Neuron (in vitro differentiated cells): ENCODE measurements around the gene GNPTAB.
"Not testable (repeated sequence)": the region's sequence is repeated elsewhere in the genome, so short reads cannot be mapped to it uniquely, and the experiment has no call there.

ENCODE experiments used
- H2AFZ ChIP-seq: one replicate; pipeline ENCODE4 v1.6.1; 2013; ENCODE audit warnings: low read depth, mild to moderate bottlenecking, inconsistent platforms, low read length, moderate library complexity
- H3K27me3 ChIP-seq: one replicate; pipeline ENCODE4 v1.6.1; 2013; ENCODE audit warnings: low read length; ENCODE audit not compliant: insufficient read depth
- H3K36me3 ChIP-seq: one replicate; pipeline ENCODE4 v1.6.1; 2013; ENCODE audit warnings: low read length; ENCODE audit not compliant: insufficient read depth
- H3K4me1 ChIP-seq: one replicate; pipeline ENCODE4 v1.6.1; 2013; ENCODE audit warnings: low read length; ENCODE audit not compliant: insufficient read depth
- H3K4me3 ChIP-seq: 2 replicates; pipeline ENCODE4 v1.5.1; 2013; ENCODE audit warnings: mild to moderate bottlenecking, low read length, moderate library complexity
- H3K9me3 ChIP-seq: one replicate; pipeline ENCODE4 v1.6.1; 2013; ENCODE audit warnings: low read length

GNPTAB gene

DNA sequence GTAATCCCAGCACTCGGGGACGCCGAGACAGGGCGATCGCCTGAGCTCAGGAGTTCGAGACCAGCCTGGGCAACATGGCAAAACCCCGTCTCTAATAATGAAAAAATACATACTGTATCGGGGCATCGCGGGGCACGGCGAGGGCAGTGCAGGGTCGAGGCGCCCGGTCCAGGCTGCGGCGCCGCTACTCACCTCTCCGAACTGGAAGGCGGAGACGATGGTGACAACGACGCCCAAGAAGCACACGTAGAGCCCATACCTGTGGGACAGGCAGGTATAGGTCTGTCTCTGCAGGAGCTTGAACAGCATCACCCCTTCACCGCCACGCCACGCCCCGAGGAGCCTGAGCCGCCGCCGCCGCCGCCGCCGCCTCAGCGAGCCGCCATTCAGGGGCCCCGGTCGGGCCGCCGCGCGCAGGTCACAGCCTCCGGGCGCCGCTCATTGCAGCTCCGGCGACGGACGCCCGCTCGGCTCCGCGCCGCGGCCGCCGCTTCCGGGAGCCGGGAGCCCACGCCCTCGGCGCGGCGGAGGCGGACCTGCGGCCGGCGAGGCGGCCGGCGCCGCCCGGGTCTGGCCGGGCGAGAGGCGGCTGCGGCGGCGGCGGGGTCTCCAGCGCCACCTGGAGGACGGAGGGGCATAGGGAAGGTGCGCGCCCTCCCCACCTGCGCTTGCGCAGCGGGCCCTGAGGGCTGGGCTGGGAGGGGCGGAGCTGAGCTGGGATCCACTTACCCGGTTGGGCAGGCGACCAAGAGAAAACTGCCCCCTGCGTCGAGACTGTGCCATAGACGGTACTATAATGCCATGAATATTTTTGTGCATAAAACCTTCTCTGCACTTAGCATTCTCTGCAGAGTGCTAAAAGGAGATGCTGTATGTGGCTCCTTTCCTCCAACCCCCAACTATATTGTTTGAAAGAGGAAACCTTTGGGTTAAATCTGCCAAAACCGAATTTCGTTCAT is at the start of gene GNPTAB:
Gene GNPTAB, minus strand, starts transcription at position 593 of the 959 bp plus-strand sequence. Its CDS starts 284 bp downstream, at position 309.
- Histone ChIP-seq H3K4me3 (peak within 1 kb of the TSS; percentile 77), H3K36me3 (no peaks in the 10 kb centered on the region), H3K9me3 (no peaks in the 10 kb centered on the region), H2AFZ (peak within 1 kb of the TSS; percentile 85), H3K4me1 (peaks cover 6% of the 10 kb centered on the region), H3K27me3 (no peaks in the 10 kb centered on the region)

DNA sequence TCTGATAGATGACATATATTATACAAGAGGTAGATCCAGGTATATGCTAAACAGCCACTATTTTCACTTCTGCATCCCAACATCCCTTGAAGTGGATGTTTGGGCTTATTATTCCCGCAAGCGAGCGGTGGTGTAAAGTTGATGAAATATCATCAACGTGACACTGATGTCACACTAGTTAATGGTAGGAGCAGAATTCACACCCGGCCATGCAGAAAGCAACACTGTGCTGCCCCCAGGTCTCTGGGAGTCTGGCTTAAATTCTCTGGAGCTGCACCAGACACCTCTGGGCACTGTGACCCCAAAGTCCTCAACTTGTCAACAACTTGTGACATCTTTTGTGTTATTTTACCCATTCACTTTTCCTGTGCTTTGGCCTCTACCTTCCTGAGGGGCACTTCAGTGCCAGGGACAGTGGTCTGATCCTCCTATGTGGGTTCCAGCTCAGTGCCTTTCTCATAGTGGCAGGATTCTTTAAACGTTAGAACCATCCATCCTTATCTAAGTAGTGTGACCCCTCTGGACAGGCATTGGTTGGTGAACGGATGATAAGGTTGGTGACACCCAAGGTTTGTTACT is 47.6 kb upstream of the GNPTAB start:
- H3K9me3 ChIP-seq: no peaks in the 10 kb centered on the region

GRCh38 chr12:101877806-101878242 is 47.1 kb upstream of the GNPTAB start:
- Histone ChIP-seq H3K4me1 (no peaks in the 10 kb centered on the region), H2AFZ (peak overlapping the region; percentile 95), H3K27me3 (no peaks in the 10 kb centered on the region), H3K4me3 (peak overlapping the region; percentile 58), H3K9me3 (no peaks in the 10 kb centered on the region), H3K36me3 (no peaks in the 10 kb centered on the region)

More for the DNA sequence above, 47.6 kb upstream of the GNPTAB start:
- no peaks in the 10 kb centered on the region for H3K27me3 ChIP-seq
- peak overlapping the region; percentile 58 for H3K4me3 ChIP-seq
- H3K4me1 ChIP-seq: no peaks in the 10 kb centered on the region
- peak overlapping the region; percentile 95 for H2AFZ ChIP-seq
- no peaks in the 10 kb centered on the region for H3K36me3 ChIP-seq

DNA sequence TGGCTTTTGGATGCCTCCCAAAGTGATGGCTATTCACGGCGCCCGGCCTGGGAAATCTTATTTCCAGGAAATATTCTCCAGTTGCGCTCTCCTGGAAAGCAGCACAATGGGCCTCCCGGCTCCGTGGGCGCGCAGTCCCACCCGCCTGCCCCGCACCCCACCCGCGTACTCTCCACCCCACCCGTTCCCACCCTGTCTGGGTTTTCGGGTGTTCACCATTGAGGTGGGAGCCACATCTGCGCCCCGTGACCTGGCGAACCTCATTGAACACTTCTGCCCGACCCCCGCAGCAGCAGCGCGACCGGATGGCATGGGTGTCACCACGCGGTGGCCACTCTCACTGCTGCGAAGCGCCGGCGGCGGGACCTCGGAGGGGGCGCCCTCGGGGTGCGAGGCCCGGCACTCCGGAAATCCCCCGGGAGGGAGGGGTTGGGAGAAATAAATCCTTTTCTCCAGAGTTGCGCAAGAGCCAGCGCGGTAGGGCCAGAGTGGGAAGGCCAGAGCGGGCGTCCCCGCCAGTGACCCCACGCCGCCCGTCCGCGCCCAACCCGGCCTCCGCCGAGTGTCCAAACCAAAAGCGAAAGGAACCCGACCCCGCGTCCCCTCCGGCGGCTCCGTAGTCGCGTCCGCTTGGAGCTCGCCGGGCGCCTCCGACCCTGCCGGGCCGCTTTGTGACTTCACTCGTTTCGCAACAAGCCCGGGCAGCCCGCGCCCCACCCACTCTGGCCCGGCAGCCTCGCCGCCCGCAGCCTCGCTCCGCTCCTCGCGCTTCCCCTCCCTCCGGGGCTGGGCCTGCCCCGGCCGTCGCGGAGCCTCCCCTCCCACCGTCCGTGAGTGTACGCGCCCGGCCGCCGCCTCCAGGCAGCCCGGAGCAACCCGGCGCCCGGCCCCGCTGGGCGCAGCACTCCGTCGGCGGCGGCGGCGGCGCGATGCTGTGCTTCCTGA is 46.4 kb upstream of the GNPTAB start, which contains the start of gene DRAM1:
Gene DRAM1, plus strand, starts transcription at position 720 of the 945 bp plus-strand sequence. Its CDS starts 210 bp downstream, at position 930.
- Histone ChIP-seq H3K4me1 (no peaks in the 10 kb centered on the region), H2AFZ (peak within 1 kb of the TSS; percentile 95), H3K27me3 (no peaks in the 10 kb centered on the region), H3K9me3 (no peaks in the 10 kb centered on the region), H3K36me3 (no peaks in the 10 kb centered on the region), H3K4me3 (peak within 1 kb of the TSS; percentile 58)

- Histone ChIP-seq H3K9me3 (no peaks in the 10 kb centered on the region), H3K36me3 (no peaks in the 10 kb centered on the region), H2AFZ (no peak overlapping the region), H3K4me1 (no peaks in the 10 kb centered on the region), H3K27me3 (no peaks in the 10 kb centered on the region), H3K4me3 (peak overlapping the region; percentile 58)
Measured at GRCh38 chr12:101876322-101876860, 45.6 kb upstream of the GNPTAB start.

- no peaks in the 10 kb centered on the region for H3K9me3 ChIP-seq
- no peak overlapping the region for H2AFZ ChIP-seq
- H3K4me3 ChIP-seq: no peak overlapping the region
- H3K4me1 ChIP-seq: no peaks in the 10 kb centered on the region
- no peaks in the 10 kb centered on the region for H3K36me3 ChIP-seq
- H3K27me3 ChIP-seq: no peaks in the 10 kb centered on the region
Measured at GRCh38 chr12:101875162-101875561, 44.4 kb upstream of the GNPTAB start.

GRCh38 chr12:101870925-101871324 is 40.2 kb upstream of the GNPTAB start:
- no peaks in the 10 kb centered on the region for H3K27me3 ChIP-seq
- H2AFZ ChIP-seq: no peak overlapping the region
- H3K4me1 ChIP-seq: no peaks in the 10 kb centered on the region
- no peaks in the 10 kb centered on the region for H3K9me3 ChIP-seq
- H3K36me3 ChIP-seq: no peaks in the 10 kb centered on the region
- no peak overlapping the region for H3K4me3 ChIP-seq

DNA sequence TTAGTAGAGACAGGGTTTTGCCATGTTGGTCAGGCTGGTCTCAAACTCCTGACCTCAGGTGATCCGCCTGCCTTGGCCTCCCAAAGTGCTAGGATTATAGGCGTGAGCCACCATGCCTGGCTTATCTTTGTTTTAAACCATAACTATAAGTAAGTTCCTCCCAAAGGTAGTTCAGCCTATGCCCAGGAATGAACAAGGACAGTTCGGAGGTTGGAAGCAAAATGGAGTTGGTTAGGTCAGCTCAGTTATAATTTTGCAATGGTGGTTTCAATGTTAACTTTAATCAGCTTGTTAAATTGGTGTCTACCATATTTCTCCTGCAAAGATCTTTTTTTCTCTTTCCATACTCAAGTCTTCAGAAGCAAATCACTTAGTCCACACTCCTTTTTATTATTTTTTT is 36.9 kb upstream of the GNPTAB start:
- H2AFZ ChIP-seq, H3K27me3 ChIP-seq, H3K4me1 ChIP-seq, H3K9me3 ChIP-seq, H3K36me3 ChIP-seq, H3K4me3 ChIP-seq: not testable (repeated sequence)

- Histone ChIP-seq H3K4me3 (no peak overlapping the region), H3K9me3 (no peaks in the 10 kb centered on the region), H2AFZ (no peak overlapping the region), H3K36me3 (no peaks in the 10 kb centered on the region), H3K27me3 (no peaks in the 10 kb centered on the region), H3K4me1 (no peaks in the 10 kb centered on the region)
Measured at GRCh38 chr12:101866615-101867373, 36.0 kb upstream of the GNPTAB start.

- no peaks in the 10 kb centered on the region for H3K4me1 ChIP-seq
- H3K4me3 ChIP-seq: no peak overlapping the region
- no peaks in the 10 kb centered on the region for H3K36me3 ChIP-seq
- H3K9me3 ChIP-seq: no peaks in the 10 kb centered on the region
- no peak overlapping the region for H2AFZ ChIP-seq
- no peaks in the 10 kb centered on the region for H3K27me3 ChIP-seq
Measured at GRCh38 chr12:101863981-101864380, 33.2 kb upstream of the GNPTAB start.

GRCh38 chr12:101862245-101862644 is 31.5 kb upstream of the GNPTAB start:
- Histone ChIP-seq H3K4me1 (no peaks in the 10 kb centered on the region), H3K9me3 (no peaks in the 10 kb centered on the region), H3K4me3 (no peak overlapping the region), H3K36me3 (no peaks in the 10 kb centered on the region), H2AFZ (no peak overlapping the region), H3K27me3 (no peaks in the 10 kb centered on the region)

DNA sequence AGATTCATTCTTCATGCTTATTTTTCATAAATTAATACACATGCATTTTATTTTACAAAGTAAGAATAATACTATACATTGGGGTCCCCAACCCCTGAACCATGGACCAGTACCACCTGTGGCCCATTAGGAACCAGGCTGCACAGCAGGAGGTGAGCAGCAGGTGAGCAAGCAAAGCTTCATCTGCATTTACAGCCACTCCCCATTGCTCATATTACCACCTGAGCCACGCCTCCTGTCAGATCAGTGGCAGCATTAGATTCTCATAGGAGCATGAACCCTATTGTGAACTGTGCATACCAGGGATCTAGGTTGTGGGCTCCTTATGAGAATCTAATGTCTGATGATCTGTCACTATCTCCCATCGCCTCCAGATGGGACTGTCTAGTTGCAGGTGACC is 30.9 kb upstream of the GNPTAB start:
- not testable (repeated sequence) for H3K4me1 ChIP-seq, H3K27me3 ChIP-seq, H2AFZ ChIP-seq, H3K36me3 ChIP-seq, H3K4me3 ChIP-seq, H3K9me3 ChIP-seq
